Muscle of arm (tissue), 12 donors: ENCODE results near the gene MYOZ3. TPM values are rescaled to one million over a fixed set of nuclear protein-coding genes. Genes with fewer than 3 reads are reported as not detected.

Source experiments
- DNase-seq: peaks from one replicate; pipeline ENCODE4 v3.0.0-alpha.2; 2013
- polyA plus RNA-seq, 12 donors: library from polyadenylated mRNA; unstranded; fragments of 120-200 nt; gene quantifications; one replicate each; pipeline ENCODE4 v1.2.1, GENCODE V29; 2013; ENCODE audit not compliant: insufficient read length in 12 of 12

MYOZ3 gene
- polyA plus RNA-seq, 12 donors: 3.1 to 18.0 (median 10.7) TPM; not detected in 1

- no peak for DNase-seq
These were observed 35.0 kb upstream of the MYOZ3 start for GRCh38 chr5:150625831-150626746.

GRCh38 chr5:150626853-150627276 is 34.2 kb upstream of the MYOZ3 start:
- DNase-seq: no peak

GRCh38 chr5:150627731-150628545 is 33.1 kb upstream of the MYOZ3 start:
- DNase-seq: no peak

- DNase-seq: no peak
These were observed 32.0 kb upstream of the MYOZ3 start for GRCh38 chr5:150628936-150629485.

GRCh38 chr5:150630016-150630415 is 31.0 kb upstream of the MYOZ3 start:
- no peak for DNase-seq

- DNase-seq: no peak
These were observed 30.4 kb upstream of the MYOZ3 start for GRCh38 chr5:150630461-150631325.

GRCh38 chr5:150631326-150631701 is 29.7 kb upstream of the MYOZ3 start:
- DNase-seq: no peak

GRCh38 chr5:150632305-150633160 is 28.5 kb upstream of the MYOZ3 start:
- DNase-seq: no peak

GRCh38 chr5:150633429-150633828 is 27.6 kb upstream of the MYOZ3 start:
- DNase-seq: no peak

- DNase-seq: no peak
These were observed 24.4 kb upstream of the MYOZ3 start for GRCh38 chr5:150636391-150637244.

- no peak for DNase-seq
These were observed 23.6 kb upstream of the MYOZ3 start for GRCh38 chr5:150637245-150638052.

GRCh38 chr5:150638053-150638444 is 23.0 kb upstream of the MYOZ3 start:
- no peak for DNase-seq

GRCh38 chr5:150638488-150639376 is 22.3 kb upstream of the MYOZ3 start:
- DNase-seq: no peak

- DNase-seq: no peak
These were observed 21.7 kb upstream of the MYOZ3 start for GRCh38 chr5:150639377-150639692.

GRCh38 chr5:150639751-150640150 is 21.3 kb upstream of the MYOZ3 start:
- no peak for DNase-seq

GRCh38 chr5:150640311-150641005 is 20.6 kb upstream of the MYOZ3 start, which contains the start of gene SYNPO:
SYNPO (plus strand) TSS chr5:150640660; CDS start chr5:150648276, 7,616 bp downstream.
- DNase-seq: peak; percentile 79

- DNase-seq: no peak
These were observed 20.0 kb upstream of the MYOZ3 start for GRCh38 chr5:150641006-150641570.
